HG03442 (cell line): ENCODE results near the gene NOC2L.

Source experiments
- ATAC-seq: cut with Tn5 transposase; IDR thresholded peaks from one replicate; pipeline ENCODE4 v1.9.1; 2021; ENCODE audit warnings: mild to moderate bottlenecking, moderate library complexity; ENCODE audit not compliant: unreplicated experiment

The NOC2L gene

GRCh38 chr1:919271-919872, 39.7 kb downstream of the NOC2L start:
- ATAC-seq = no peak

GRCh38 chr1:918843-919242, 40.2 kb downstream of the NOC2L start:
- ATAC-seq = no peak

- ATAC-seq = no peak
Measured at GRCh38 chr1:918353-918752, 40.7 kb downstream of the NOC2L start.

GRCh38 chr1:917466-918091, 41.5 kb downstream of the NOC2L start:
- ATAC-seq = no peak

DNA sequence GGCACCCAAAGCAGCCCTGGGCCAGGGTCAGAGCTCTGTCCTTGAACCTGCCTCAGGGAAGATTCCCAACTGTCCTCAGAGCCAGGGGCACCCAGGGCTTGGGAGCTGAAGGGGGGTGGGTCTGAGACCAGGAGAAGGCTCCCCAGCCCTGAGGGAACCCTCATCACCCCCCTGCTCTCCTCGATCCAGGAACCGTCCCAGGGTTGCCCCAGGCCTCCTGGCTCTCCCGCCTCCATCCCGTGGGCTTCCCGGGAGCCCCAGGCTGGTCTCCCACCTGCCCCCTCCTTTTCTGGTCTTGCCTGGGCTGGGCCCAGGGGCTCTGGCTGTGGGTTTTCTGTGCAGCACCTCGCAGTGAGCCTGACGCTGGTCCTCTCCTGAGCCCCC, 42.0 kb downstream of the NOC2L start:
- no peak for ATAC-seq

- no peak for ATAC-seq
Measured at GRCh38 chr1:916173-917075, 42.6 kb downstream of the NOC2L start.

GRCh38 chr1:915295-916172, 43.5 kb downstream of the NOC2L start:
- ATAC-seq = no peak

DNA sequence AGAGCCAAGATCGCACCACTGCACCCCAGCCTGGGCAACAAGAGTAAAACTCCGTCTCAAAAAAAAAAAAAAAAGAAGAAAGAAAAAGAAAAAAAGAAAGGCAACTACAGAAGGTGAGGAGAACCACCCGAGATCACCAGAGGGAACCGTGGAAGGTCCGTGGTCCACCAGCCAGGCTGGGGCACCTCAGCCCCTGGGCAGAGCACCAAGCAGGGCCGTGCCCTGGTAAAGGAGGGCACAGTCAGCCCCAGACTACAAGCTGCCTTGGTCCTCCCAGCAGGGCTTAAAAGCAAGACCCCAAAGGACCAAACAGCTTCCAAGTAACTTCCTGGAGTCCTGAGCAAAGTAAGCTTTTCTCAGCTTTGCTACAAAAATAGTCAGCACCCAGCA, 44.2 kb downstream of the NOC2L start:
- no peak for ATAC-seq

DNA sequence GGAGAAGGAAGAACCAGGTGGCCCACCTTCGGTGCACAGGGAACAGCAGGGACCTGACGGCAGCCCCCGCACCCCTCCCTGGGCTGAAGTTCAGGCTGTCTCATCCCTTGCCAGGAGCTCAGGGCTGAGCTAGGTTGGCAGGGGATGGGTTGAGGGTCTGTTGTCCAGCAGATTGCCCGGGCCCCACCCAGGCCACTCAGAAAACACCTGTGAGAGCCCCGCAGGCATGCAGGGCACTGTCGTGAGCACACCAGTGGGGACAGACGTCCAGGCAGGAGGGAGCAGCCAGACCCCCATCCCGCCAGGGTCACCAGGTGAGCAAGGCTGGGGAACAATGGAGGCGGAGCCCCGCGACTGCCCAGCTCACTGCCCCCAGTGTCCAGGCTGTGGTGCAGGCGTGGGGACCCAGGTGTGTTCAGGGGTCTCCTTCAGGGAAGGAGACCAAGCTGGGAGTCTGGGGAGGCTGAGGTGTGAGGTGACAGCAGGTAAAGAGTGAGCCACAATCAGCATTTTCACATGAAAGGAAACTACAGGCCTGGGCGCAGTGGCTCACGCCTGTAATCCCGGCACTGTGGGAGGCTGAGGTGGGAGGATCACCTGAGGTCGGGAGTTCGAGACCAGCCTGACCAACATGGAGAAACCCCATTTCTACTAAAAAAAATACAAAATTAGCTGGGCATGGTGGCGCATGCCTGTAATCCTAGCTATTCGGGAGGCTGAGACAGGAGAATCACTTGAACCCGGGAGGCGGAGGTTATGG, 44.7 kb downstream of the NOC2L start:
- ATAC-seq = no peak

DNA sequence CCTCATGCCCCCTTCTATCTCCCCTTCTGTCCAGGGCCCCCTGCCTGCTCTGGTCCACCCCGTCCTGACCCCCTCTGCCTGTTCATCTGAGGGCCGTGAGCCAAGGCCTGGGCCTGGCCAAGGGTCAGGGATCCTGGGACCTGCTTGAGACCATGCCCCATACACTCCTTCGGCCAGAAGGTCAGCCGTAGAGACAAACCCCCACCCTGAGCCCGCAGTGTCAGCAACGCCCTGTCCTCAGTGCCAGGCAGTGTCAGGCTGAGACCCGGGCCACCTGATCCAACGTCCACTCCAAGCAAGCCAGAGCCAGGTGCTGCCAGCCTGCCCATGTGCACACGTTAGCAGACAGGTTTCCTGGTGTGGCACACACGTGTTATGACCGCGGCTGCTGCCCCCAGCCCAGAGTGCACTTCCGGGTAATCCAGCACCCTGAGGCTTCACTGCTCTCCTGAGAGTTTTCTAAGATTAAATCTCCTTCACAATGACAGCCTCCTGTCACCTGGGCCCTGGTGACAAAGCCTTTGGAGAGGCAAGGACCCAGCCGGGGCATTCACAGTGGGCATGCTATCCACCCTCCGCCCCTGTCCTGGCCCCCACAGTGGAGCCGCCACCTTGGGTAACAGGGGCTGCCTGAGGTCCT, 45.4 kb downstream of the NOC2L start:
- ATAC-seq = no peak

- no peak for ATAC-seq
Measured at GRCh38 chr1:912740-913301, 46.2 kb downstream of the NOC2L start.

GRCh38 chr1:911875-912739, 46.9 kb downstream of the NOC2L start:
- no peak for ATAC-seq

- ATAC-seq = no peak
Measured at GRCh38 chr1:910881-911721, 48.0 kb downstream of the NOC2L start.

- ATAC-seq = no peak
Measured at GRCh38 chr1:910311-910880, 48.7 kb downstream of the NOC2L start.

- ATAC-seq = no peak
Measured at GRCh38 chr1:909861-910310, 49.2 kb downstream of the NOC2L start.

DNA sequence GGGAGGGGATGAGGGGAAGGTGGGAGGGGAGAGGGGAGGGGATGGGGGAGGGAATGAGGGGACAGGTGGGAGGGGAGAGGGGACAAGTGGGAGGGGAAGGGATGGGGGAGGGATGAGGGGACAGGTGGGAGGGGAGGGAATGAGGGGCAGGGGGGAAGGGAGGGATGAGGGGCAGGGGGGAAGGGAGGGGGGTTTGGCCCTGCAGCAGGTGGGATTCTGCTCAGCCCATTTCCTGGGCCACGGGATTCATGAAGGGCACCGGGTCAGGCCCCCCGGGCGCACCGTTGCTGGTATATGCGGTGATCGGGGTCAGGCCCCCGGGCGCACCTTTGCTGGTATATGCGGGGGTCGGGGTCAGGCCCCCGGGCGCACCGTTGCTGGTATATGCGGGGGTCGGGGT, 50.4 kb downstream of the NOC2L start:
- ATAC-seq = no peak
